Measurements from ENCODE around the gene H6PD.
"Not testable (repeated sequence)": the region's sequence is repeated elsewhere in the genome, so short reads cannot be mapped to it uniquely, and the experiment has no call there.

H6PD gene

GRCh38 chr1:9297831-9298230 is 63.3 kb downstream of the H6PD start:
- Histone ChIP-seq H3K9ac (no peak overlapping the region), H3K27ac (no peak overlapping the region), H3K4me3 (IDR thresholded peaks at IDR 0.05; ENCODE audit: insufficient read depth, low read depth, low read length) (no peak overlapping the region), H4K20me1 (ENCODE audit: insufficient read depth) (no peaks in the 10 kb centered on the region), H3K79me2 (ENCODE audit: insufficient read depth, low read depth) (peaks cover 77% of the 10 kb centered on the region), H3K36me3 (ENCODE audit: insufficient read depth) (no peaks in the 10 kb centered on the region), H3K4me2 (no peak overlapping the region), H3K4me1 (ENCODE audit: low read depth, poor library complexity, severe bottlenecking) (peaks cover 43% of the 10 kb centered on the region), H3K27me3 (ENCODE audit: insufficient read depth, low read depth) (no peaks in the 10 kb centered on the region), H2AFZ (ENCODE audit: low read depth) (no peak overlapping the region)
- TF ChIP-seq CTCF (conservative IDR thresholded peaks at IDR 0.05; ENCODE audit: low read depth, low read length), result no peak

- H3K4me1 ChIP-seq (ENCODE audit: low read depth, poor library complexity, severe bottlenecking), result peaks cover 43% of the 10 kb centered on the region
- H4K20me1 ChIP-seq (ENCODE audit: insufficient read depth), result no peaks in the 10 kb centered on the region
- H2AFZ ChIP-seq (ENCODE audit: low read depth), result no peak overlapping the region
- no peaks in the 10 kb centered on the region for H3K27me3 ChIP-seq (ENCODE audit: insufficient read depth, low read depth)
- H3K4me3 ChIP-seq (IDR thresholded peaks at IDR 0.05; ENCODE audit: insufficient read depth, low read depth, low read length), result no peak overlapping the region
- TF ChIP-seq CTCF (conservative IDR thresholded peaks at IDR 0.05; ENCODE audit: low read depth, low read length), result no peak
- H3K79me2 ChIP-seq (ENCODE audit: insufficient read depth, low read depth), result peaks cover 78% of the 10 kb centered on the region
- H3K9ac ChIP-seq, result no peak overlapping the region
- no peak overlapping the region for H3K4me2 ChIP-seq
- H3K36me3 ChIP-seq (ENCODE audit: insufficient read depth), result no peaks in the 10 kb centered on the region
- no peak overlapping the region for H3K27ac ChIP-seq
Measured at GRCh38 chr1:9298282-9298681, 63.7 kb downstream of the H6PD start.

GRCh38 chr1:9299571-9300541 is 65.3 kb downstream of the H6PD start:
- not testable (repeated sequence) for H3K9ac ChIP-seq; H3K4me3 ChIP-seq (IDR thresholded peaks at IDR 0.05; ENCODE audit: insufficient read depth, low read depth, low read length); H3K4me2 ChIP-seq; H3K27me3 ChIP-seq (ENCODE audit: insufficient read depth, low read depth); H2AFZ ChIP-seq (ENCODE audit: low read depth); H3K27ac ChIP-seq; H4K20me1 ChIP-seq (ENCODE audit: insufficient read depth); H3K36me3 ChIP-seq (ENCODE audit: insufficient read depth)
- H3K4me1 ChIP-seq (ENCODE audit: low read depth, poor library complexity, severe bottlenecking), result peaks cover 31% of the 10 kb centered on the region
- H3K79me2 ChIP-seq (ENCODE audit: insufficient read depth, low read depth), result peaks cover 78% of the 10 kb centered on the region

- Histone ChIP-seq H4K20me1 (ENCODE audit: insufficient read depth) (no peaks in the 10 kb centered on the region), H3K27me3 (ENCODE audit: insufficient read depth, low read depth) (no peaks in the 10 kb centered on the region), H3K4me3 (IDR thresholded peaks at IDR 0.05; ENCODE audit: insufficient read depth, low read depth, low read length) (no peak overlapping the region), H3K79me2 (ENCODE audit: insufficient read depth, low read depth) (peaks cover 83% of the 10 kb centered on the region), H3K9ac (no peak overlapping the region), H3K4me1 (ENCODE audit: low read depth, poor library complexity, severe bottlenecking) (peaks cover 24% of the 10 kb centered on the region), H3K27ac (no peak overlapping the region), H2AFZ (ENCODE audit: low read depth) (no peak overlapping the region), H3K4me2 (no peak overlapping the region), H3K36me3 (ENCODE audit: insufficient read depth) (no peaks in the 10 kb centered on the region)
- TF ChIP-seq CTCF (conservative IDR thresholded peaks at IDR 0.05; ENCODE audit: low read depth, low read length), result no peak
Measured at GRCh38 chr1:9300573-9300972, 66.0 kb downstream of the H6PD start.
